Loucy (cell line): ENCODE results near the gene LEKR1.
A peak's percentile ranks its signal among the peaks of the same experiment; 100 is the strongest.

Source experiments
- H2AFZ ChIP-seq: fragments of 200-600 bp; sonication (generic); 2 replicates; pipeline ENCODE4 v1.6.0; 2016; ENCODE audit warnings: antibody characterized with exemption, mild to moderate bottlenecking, low read length, moderate library complexity
- H3F3A ChIP-seq: fragments of 200-600 bp; 2 replicates; pipeline ENCODE4 v1.6.0; 2016; ENCODE audit warnings: antibody characterized with exemption, low read depth, mild to moderate bottlenecking
- H3K27me3 ChIP-seq: fragments of 200-600 bp; sonication (generic); 2 replicates; pipeline ENCODE4 v1.6.1; 2014; ENCODE audit warnings: low read length, mild to moderate bottlenecking; ENCODE audit not compliant: insufficient read depth, poor library complexity, severe bottlenecking
- H3K36me3 ChIP-seq: fragments of 200-600 bp; sonication (generic); 2 replicates; pipeline ENCODE4 v1.6.1; 2016; ENCODE audit warnings: low read length; ENCODE audit not compliant: insufficient read depth
- H3K4me1 ChIP-seq: fragments of 200-600 bp; sonication (generic); 2 replicates; pipeline ENCODE4 v1.5.1; 2014; ENCODE audit warnings: low read length, mild to moderate bottlenecking; ENCODE audit not compliant: insufficient read depth, poor library complexity, severe bottlenecking
- H3K4me2 ChIP-seq: fragments of 200-600 bp; sonication (generic); 2 replicates; pipeline ENCODE4 v1.6.0; 2014; ENCODE audit warnings: antibody characterized with exemption, low read length, low read depth, mild to moderate bottlenecking; ENCODE audit not compliant: poor library complexity, severe bottlenecking
- H3K4me3 ChIP-seq: fragments of 200-600 bp; sonication (generic); 2 replicates; pipeline ENCODE4 v1.5.1; 2014; ENCODE audit warnings: low read length, mild to moderate bottlenecking, mixed read lengths; ENCODE audit not compliant: poor library complexity, severe bottlenecking
- H3K79me2 ChIP-seq: fragments of 200-600 bp; sonication (generic); 2 replicates; pipeline ENCODE4 v1.6.1; 2014; ENCODE audit warnings: low read length; ENCODE audit not compliant: insufficient read depth
- H3K9ac ChIP-seq: fragments of 200-600 bp; sonication (generic); 2 replicates; pipeline ENCODE4 v1.6.0; 2014; ENCODE audit warnings: mild to moderate bottlenecking, low read depth, low read length, moderate library complexity; ENCODE audit not compliant: poor library complexity, severe bottlenecking
- H3K9me2 ChIP-seq: fragments of 200-600 bp; sonication (generic); replicated peaks from 2 replicates; pipeline ENCODE4 v1.6.1; 2016; ENCODE audit warnings: low read depth, low read length, mixed read lengths
- H3K9me3 ChIP-seq: fragments of 200-600 bp; sonication (generic); 2 replicates; pipeline ENCODE4 v1.6.1; 2014; ENCODE audit warnings: mild to moderate bottlenecking, antibody characterized with exemption, low read length, low read depth; ENCODE audit not compliant: insufficient read depth
- H4K20me1 ChIP-seq: fragments of 200-600 bp; sonication (generic); 2 replicates; pipeline ENCODE4 v1.6.0; 2014; ENCODE audit warnings: antibody characterized with exemption, low read length, mild to moderate bottlenecking; ENCODE audit not compliant: insufficient read depth, poor library complexity, severe bottlenecking
- CTCF ChIP-seq: fragments of 200-600 bp; sonication (generic); conservative IDR thresholded peaks from 2 replicates; pipeline ENCODE4 v1.5.1; 2014; ENCODE audit warnings: mild to moderate bottlenecking, antibody characterized with exemption, low read length
- EZH2phosphoT487 ChIP-seq: fragments of 200-600 bp; IDR thresholded peaks from 2 replicates; pipeline ENCODE4 v1.6.1; 2018; ENCODE audit warnings: antibody characterized with exemption, mild to moderate bottlenecking, moderate library complexity, borderline replicate concordance

Gene LEKR1

DNA sequence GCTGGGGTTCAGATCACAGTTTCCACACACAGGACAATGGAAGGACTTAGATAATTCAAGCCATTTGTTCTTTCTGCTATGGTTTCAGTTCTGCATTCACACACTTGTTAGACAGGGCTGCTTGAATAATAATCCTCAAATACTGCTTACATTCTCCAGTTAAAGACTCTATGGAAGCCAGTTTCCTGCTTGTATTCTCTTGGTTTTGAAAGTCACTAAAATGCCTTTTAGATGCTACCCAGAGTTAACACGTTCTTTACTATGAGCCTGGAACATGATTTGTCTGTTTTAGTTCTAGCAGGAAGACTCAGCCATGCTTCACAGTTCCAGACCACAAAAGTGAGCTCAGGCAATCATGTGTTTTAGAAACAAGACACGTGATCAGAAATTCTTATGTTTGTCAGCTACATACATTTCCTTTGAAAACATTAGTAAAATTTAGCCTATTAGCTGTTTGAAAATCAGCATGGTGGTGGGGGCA lies 152.4 kb downstream of the LEKR1 start:
- H3F3A ChIP-seq: no peaks in the 10 kb centered on the region
- H3K27me3 ChIP-seq: no peaks in the 10 kb centered on the region
- H3K9me2 ChIP-seq: no peaks in the 10 kb centered on the region
- H3K4me2 ChIP-seq: peak overlapping the region; percentile 12
- no peak overlapping the region for H3K9ac ChIP-seq
- H2AFZ ChIP-seq: peak overlapping the region; percentile 82
- no peaks in the 10 kb centered on the region for H4K20me1 ChIP-seq
- H3K4me1 ChIP-seq: peaks cover 6% of the 10 kb centered on the region
- no peaks in the 10 kb centered on the region for H3K79me2 ChIP-seq
- TF ChIP-seq CTCF (no peak), EZH2phosphoT487 (no peak)
- no peak overlapping the region for H3K4me3 ChIP-seq
- no peaks in the 10 kb centered on the region for H3K36me3 ChIP-seq
- H3K9me3 ChIP-seq: no peaks in the 10 kb centered on the region

GRCh38 chr3:156981005-156981404 lies 154.9 kb downstream of the LEKR1 start:
- Histone ChIP-seq H4K20me1 (no peaks in the 10 kb centered on the region), H3F3A (no peaks in the 10 kb centered on the region), H3K9ac (no peak overlapping the region), H3K9me2 (no peaks in the 10 kb centered on the region), H3K4me3 (no peak overlapping the region), H2AFZ (no peak overlapping the region), H3K4me2 (no peak overlapping the region), H3K27me3 (no peaks in the 10 kb centered on the region), H3K36me3 (no peaks in the 10 kb centered on the region), H3K4me1 (peaks cover 6% of the 10 kb centered on the region), H3K79me2 (no peaks in the 10 kb centered on the region), H3K9me3 (no peaks in the 10 kb centered on the region)
- TF ChIP-seq CTCF (no peak), EZH2phosphoT487 (no peak)

- no peak overlapping the region for H3K4me2 ChIP-seq
- no peak for TF ChIP-seq EZH2phosphoT487
- TF ChIP-seq CTCF: no peak
These were observed 157.4 kb downstream of the LEKR1 start for GRCh38 chr3:156983559-156983958.

More at GRCh38 chr3:156983559-156983958, 157.4 kb downstream of the LEKR1 start:
- H3K9ac ChIP-seq: no peak overlapping the region
- H3K9me2 ChIP-seq: no peaks in the 10 kb centered on the region
- no peaks in the 10 kb centered on the region for H3F3A ChIP-seq
- H3K79me2 ChIP-seq: no peaks in the 10 kb centered on the region
- no peaks in the 10 kb centered on the region for H4K20me1 ChIP-seq
- no peak overlapping the region for H2AFZ ChIP-seq
- no peaks in the 10 kb centered on the region for H3K9me3 ChIP-seq
- H3K4me3 ChIP-seq: no peak overlapping the region
- no peaks in the 10 kb centered on the region for H3K27me3 ChIP-seq
- H3K36me3 ChIP-seq: no peaks in the 10 kb centered on the region
- H3K4me1 ChIP-seq: no peaks in the 10 kb centered on the region
